Dermis blood vessel endothelial cell (primary cell): Measurements from ENCODE around the gene TP53AIP1. TPM values are rescaled to one million over a fixed set of nuclear protein-coding genes. Genes with fewer than 3 reads are reported as not detected.

Experiments used
- DNase-seq: peaks from one replicate; pipeline ENCODE4 v3.0.0; 2010
- total RNA-seq: library from RNA; depleted of rRNA; stranded (reverse); fragments of >200 nt; gene quantifications from 2 replicates; pipeline ENCODE4 v1.2.3, GENCODE V29; 2014

TP53AIP1 gene
- total RNA-seq, 1 donor from 2014 or later: not detected

GRCh38 chr11:128942272-128942612 lies 429 bp downstream of the TP53AIP1 start:
- DNase-seq: no peak

- DNase-seq: no peak
Measured at GRCh38 chr11:128941573-128942271, 949 bp downstream of the TP53AIP1 start.

- no peak for DNase-seq
Measured at GRCh38 chr11:128941110-128941509, 1.6 kb downstream of the TP53AIP1 start.

GRCh38 chr11:128940603-128941002 lies 2.1 kb downstream of the TP53AIP1 start:
- DNase-seq: no peak

- no peak for DNase-seq
Measured at GRCh38 chr11:128940156-128940555, 2.5 kb downstream of the TP53AIP1 start.

- DNase-seq: no peak
Measured at GRCh38 chr11:128939591-128939990, 3.1 kb downstream of the TP53AIP1 start.

GRCh38 chr11:128938156-128938885 lies 4.3 kb downstream of the TP53AIP1 start:
- DNase-seq: no peak

- no peak for DNase-seq
Measured at GRCh38 chr11:128937480-128937879, 5.2 kb downstream of the TP53AIP1 start.

- peak; percentile 41 for DNase-seq
Measured at GRCh38 chr11:128936606-128937251, 5.9 kb downstream of the TP53AIP1 start.

- DNase-seq: no peak
Measured at GRCh38 chr11:128934926-128935325, 7.7 kb downstream of the TP53AIP1 start.

- DNase-seq: no peak
Measured at GRCh38 chr11:128934351-128934750, 8.3 kb downstream of the TP53AIP1 start.

GRCh38 chr11:128933481-128934178 lies 9.0 kb downstream of the TP53AIP1 start:
- no peak for DNase-seq

- no peak for DNase-seq
Measured at GRCh38 chr11:128931668-128932067, 11.0 kb downstream of the TP53AIP1 start.

- DNase-seq: no peak
Measured at GRCh38 chr11:128931066-128931465, 11.6 kb downstream of the TP53AIP1 start.

GRCh38 chr11:128929991-128930390 lies 12.7 kb downstream of the TP53AIP1 start:
- DNase-seq: no peak

GRCh38 chr11:128929468-128929867 lies 13.2 kb downstream of the TP53AIP1 start:
- DNase-seq: no peak

- no peak for DNase-seq
Measured at GRCh38 chr11:128928400-128928799, 14.3 kb downstream of the TP53AIP1 start.

GRCh38 chr11:128927683-128928336 lies 14.9 kb downstream of the TP53AIP1 start:
- no peak for DNase-seq

GRCh38 chr11:128927108-128927461 lies 15.6 kb downstream of the TP53AIP1 start:
- no peak for DNase-seq

GRCh38 chr11:128926437-128927107 lies 16.1 kb downstream of the TP53AIP1 start:
- DNase-seq: no peak

GRCh38 chr11:128926000-128926399 lies 16.7 kb downstream of the TP53AIP1 start:
- no peak for DNase-seq

- no peak for DNase-seq
Measured at GRCh38 chr11:128925250-128925600, 17.4 kb downstream of the TP53AIP1 start.
